Measurements from ENCODE around the gene INTS11. TPM values are rescaled to one million over a fixed set of nuclear protein-coding genes. Genes with fewer than 3 reads are reported as not detected.

Gene INTS11
- total and polyA plus RNA-seq, 9 of the 15 experiments (the other 6 are each of a cell fraction or from before 2014, with no cell fraction given) = 3.6 to 183 (median 110) TPM

DNA sequence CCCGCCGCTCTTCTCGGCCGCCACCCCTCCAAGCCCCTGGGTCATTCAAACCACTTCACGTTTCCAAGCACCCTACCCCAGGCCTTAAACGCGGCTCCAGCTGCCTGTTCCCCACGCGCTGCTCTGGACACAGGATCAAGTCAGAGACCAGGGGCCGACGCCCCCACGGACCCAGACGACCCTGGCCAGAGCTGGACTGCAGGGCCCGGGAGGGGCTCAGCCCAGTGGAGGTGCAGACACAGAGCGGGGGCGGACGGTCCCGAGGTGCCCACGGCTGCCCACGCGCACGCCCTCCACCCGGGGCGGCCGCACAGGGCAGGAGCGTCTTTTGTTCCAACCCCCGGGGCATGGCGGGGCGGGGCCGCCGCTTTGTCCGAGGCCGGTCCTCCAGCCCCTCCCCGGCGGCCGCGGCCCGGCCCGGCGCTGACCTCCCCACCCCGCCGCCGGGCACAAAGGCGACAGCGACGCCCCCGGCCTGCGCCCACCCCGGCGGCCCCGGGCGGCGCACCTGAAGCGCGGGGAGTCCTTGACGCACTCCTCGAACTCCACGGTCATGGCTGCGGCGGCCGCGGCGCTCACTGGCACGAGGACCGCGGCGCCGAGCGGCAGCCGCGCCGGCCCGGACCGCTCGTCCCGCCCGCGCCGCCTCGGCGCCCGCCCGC, 17.1 kb downstream of the INTS11 start (continued):
- TF ChIP-seq, protein P1, sequence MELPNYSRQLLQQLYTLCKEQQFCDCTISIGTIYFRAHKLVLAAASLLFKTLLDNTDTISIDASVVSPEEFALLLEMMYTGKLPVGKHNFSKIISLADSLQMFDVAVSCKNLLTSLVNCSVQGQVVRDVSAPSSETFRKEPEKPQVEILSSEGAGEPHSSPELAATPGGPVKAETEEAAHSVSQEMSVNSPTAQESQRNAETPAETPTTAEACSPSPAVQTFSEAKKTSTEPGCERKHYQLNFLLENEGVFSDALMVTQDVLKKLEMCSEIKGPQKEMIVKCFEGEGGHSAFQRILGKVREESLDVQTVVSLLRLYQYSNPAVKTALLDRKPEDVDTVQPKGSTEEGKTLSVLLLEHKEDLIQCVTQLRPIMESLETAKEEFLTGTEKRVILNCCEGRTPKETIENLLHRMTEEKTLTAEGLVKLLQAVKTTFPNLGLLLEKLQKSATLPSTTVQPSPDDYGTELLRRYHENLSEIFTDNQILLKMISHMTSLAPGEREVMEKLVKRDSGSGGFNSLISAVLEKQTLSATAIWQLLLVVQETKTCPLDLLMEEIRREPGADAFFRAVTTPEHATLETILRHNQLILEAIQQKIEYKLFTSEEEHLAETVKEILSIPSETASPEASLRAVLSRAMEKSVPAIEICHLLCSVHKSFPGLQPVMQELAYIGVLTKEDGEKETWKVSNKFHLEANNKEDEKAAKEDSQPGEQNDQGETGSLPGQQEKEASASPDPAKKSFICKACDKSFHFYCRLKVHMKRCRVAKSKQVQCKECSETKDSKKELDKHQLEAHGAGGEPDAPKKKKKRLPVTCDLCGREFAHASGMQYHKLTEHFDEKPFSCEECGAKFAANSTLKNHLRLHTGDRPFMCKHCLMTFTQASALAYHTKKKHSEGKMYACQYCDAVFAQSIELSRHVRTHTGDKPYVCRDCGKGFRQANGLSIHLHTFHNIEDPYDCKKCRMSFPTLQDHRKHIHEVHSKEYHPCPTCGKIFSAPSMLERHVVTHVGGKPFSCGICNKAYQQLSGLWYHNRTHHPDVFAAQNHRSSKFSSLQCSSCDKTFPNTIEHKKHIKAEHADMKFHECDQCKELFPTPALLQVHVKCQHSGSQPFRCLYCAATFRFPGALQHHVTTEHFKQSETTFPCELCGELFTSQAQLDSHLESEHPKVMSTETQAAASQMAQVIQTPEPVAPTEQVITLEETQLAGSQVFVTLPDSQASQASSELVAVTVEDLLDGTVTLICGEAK (IDR thresholded peaks at IDR 0.05) = 0 out of 2 replicates have a peak, but pooled peaks have one; percentile 35
- TF ChIP-seq, protein P1 (CRISPR knock-in tag; IDR thresholded peaks at IDR 0.05) = no peak
- peak; percentile 53; the same call in 1 of the 2 replicates for TF ChIP-seq HNRNPL (IDR thresholded peaks at IDR 0.05; ENCODE audit: low read depth, low read length)
- no peak for TF ChIP-seq KDM1A (IDR thresholded peaks at IDR 0.05)
- no peak for TF ChIP-seq HOXB6 (CRISPR knock-in tag; IDR thresholded peaks at IDR 0.05; ENCODE audit: borderline replicate concordance)
- TF ChIP-seq ZNF583 (CRISPR knock-in tag; IDR thresholded peaks at IDR 0.05) = no peak
- TF ChIP-seq, protein P2, sequence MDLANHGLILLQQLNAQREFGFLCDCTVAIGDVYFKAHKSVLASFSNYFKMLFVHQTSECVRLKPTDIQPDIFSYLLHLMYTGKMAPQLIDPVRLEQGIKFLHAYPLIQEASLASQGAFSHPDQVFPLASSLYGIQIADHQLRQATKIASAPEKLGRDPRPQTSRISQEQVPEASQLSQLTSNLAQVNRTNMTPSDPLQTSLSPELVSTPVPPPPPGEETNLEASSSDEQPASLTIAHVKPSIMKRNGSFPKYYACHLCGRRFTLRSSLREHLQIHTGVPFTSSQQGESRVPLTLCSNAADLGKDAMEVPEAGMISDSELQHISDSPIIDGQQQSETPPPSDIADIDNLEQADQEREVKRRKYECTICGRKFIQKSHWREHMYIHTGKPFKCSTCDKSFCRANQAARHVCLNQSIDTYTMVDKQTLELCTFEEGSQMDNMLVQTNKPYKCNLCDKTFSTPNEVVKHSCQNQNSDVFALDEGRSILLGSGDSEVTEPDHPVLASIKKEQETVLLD (IDR thresholded peaks at IDR 0.05) = peak; percentile 38; the same call in 1 of the 2 replicates
- TF ChIP-seq, protein P3, sequence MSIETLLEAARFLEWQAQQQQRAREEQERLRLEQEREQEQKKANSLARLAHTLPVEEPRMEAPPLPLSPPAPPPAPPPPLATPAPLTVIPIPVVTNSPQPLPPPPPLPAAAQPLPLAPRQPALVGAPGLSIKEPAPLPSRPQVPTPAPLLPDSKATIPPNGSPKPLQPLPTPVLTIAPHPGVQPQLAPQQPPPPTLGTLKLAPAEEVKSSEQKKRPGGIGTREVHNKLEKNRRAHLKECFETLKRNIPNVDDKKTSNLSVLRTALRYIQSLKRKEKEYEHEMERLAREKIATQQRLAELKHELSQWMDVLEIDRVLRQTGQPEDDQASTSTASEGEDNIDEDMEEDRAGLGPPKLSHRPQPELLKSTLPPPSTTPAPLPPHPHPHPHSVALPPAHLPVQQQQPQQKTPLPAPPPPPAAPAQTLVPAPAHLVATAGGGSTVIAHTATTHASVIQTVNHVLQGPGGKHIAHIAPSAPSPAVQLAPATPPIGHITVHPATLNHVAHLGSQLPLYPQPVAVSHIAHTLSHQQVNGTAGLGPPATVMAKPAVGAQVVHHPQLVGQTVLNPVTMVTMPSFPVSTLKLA (conservative IDR thresholded peaks at IDR 0.05) = peak in 1 of 2 experiments; percentile 3; a peak in 2 of 4 replicates
- no peak for TF ChIP-seq NFE2L1 (tag; IDR thresholded peaks at IDR 0.05; ENCODE audit: borderline replicate concordance, low read depth)
- no peak for TF ChIP-seq ZNF57 (CRISPR knock-in tag; IDR thresholded peaks at IDR 0.05)
- no peak for TF ChIP-seq FOXM1 (IDR thresholded peaks at IDR 0.05; ENCODE audit: low read depth)
- TF ChIP-seq FOXM1 (CRISPR knock-in tag; IDR thresholded peaks at IDR 0.05; ENCODE audit: low read depth) = no peak
- TF ChIP-seq MXI1 (IDR thresholded peaks at IDR 0.05; ENCODE audit: low read depth, low read length) = no peak
- TF ChIP-seq, protein P4, sequence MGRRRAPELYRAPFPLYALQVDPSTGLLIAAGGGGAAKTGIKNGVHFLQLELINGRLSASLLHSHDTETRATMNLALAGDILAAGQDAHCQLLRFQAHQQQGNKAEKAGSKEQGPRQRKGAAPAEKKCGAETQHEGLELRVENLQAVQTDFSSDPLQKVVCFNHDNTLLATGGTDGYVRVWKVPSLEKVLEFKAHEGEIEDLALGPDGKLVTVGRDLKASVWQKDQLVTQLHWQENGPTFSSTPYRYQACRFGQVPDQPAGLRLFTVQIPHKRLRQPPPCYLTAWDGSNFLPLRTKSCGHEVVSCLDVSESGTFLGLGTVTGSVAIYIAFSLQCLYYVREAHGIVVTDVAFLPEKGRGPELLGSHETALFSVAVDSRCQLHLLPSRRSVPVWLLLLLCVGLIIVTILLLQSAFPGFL (CRISPR knock-in tag; IDR thresholded peaks at IDR 0.05) = 0 out of 2 replicates have a peak, but pooled peaks have one; percentile 50
- no peak for TF ChIP-seq ARID2 (IDR thresholded peaks at IDR 0.05)

Data from K562 (cell line).